IMR-90 (cell line): ENCODE data around the gene MTOR.

Experiments used
- CHD1 ChIP-seq: IDR thresholded peaks from 2 replicates; pipeline ENCODE4 v1.6.1; 2012; ENCODE audit warnings: low read depth, low read length, improper control_type of control experiment
- MAZ ChIP-seq: IDR thresholded peaks from 2 replicates; pipeline ENCODE4 v1.6.1; 2012; ENCODE audit warnings: low read depth, mild to moderate bottlenecking, low read length, improper control_type of control experiment, moderate library complexity, borderline replicate concordance
- MXI1 ChIP-seq: IDR thresholded peaks from 2 replicates; pipeline ENCODE4 v1.6.1; 2012; ENCODE audit warnings: low read depth, mild to moderate bottlenecking, low read length, moderate library complexity, borderline replicate concordance
- NFE2L2 ChIP-seq: fragments of 150-350 bp; IDR thresholded peaks from 2 replicates; pipeline ENCODE4 v1.6.1; 2016; ENCODE audit warnings: low read depth, mild to moderate bottlenecking, low read length
- POLR2A ChIP-seq: IDR thresholded peaks from 2 replicates; pipeline ENCODE4 v1.6.1; 2012; ENCODE audit warnings: mild to moderate bottlenecking, low read depth, low read length
- RAD21 ChIP-seq: IDR thresholded peaks from 2 replicates; pipeline ENCODE4 v1.6.1; 2012; ENCODE audit warnings: low read length, improper control_type of control experiment
- RFX5 ChIP-seq: IDR thresholded peaks from 2 replicates; pipeline ENCODE4 v1.8.0; 2012; ENCODE audit warnings: low read depth, mild to moderate bottlenecking, low read length, moderate library complexity
- USF2 ChIP-seq: fragments of 150-350 bp; IDR thresholded peaks from 2 replicates; pipeline ENCODE4 v1.6.1; 2017; ENCODE audit warnings: mild to moderate bottlenecking, antibody characterized with exemption, low read length, low read depth
- TF ChIP-seq, protein P1 (sequence below): conservative IDR thresholded peaks from 2 replicates; pipeline ENCODE4 v1.5.1; 2012; ENCODE audit warnings: mild to moderate bottlenecking, low read depth, low read length, improper control_type of control experiment

DNA sequence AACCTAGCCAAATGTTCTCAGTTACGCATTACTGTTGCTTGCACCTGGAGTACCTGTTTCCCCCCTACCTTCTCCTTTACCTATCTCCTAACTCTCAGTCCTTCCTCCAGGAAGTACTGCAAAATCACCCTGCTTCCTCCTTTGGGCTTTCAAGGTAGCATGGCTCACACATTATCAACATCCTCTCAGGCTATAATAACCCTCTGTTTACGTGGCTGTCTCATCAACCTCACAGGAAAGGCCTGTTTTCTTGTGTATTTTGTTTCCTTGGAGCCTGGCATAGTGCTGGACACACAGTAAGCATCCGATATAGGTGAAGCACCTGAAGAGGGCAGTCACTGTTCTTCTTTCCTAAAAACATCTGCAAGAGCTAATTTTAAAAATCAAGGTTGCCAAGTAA, 105.9 kb downstream of the MTOR start:
- TF ChIP-seq RAD21, result no peak
- no peak for TF ChIP-seq POLR2A
- no peak for TF ChIP-seq MXI1
- TF ChIP-seq, protein P1, sequence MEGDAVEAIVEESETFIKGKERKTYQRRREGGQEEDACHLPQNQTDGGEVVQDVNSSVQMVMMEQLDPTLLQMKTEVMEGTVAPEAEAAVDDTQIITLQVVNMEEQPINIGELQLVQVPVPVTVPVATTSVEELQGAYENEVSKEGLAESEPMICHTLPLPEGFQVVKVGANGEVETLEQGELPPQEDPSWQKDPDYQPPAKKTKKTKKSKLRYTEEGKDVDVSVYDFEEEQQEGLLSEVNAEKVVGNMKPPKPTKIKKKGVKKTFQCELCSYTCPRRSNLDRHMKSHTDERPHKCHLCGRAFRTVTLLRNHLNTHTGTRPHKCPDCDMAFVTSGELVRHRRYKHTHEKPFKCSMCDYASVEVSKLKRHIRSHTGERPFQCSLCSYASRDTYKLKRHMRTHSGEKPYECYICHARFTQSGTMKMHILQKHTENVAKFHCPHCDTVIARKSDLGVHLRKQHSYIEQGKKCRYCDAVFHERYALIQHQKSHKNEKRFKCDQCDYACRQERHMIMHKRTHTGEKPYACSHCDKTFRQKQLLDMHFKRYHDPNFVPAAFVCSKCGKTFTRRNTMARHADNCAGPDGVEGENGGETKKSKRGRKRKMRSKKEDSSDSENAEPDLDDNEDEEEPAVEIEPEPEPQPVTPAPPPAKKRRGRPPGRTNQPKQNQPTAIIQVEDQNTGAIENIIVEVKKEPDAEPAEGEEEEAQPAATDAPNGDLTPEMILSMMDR, result no peak
- TF ChIP-seq NFE2L2, result no peak
- TF ChIP-seq USF2, result no peak
- TF ChIP-seq RFX5, result no peak
- no peak for TF ChIP-seq MAZ
- TF ChIP-seq CHD1, result no peak
